H1 (cell line): Measurements from ENCODE around the gene SVIL. TPM values are rescaled to one million over a fixed set of nuclear protein-coding genes. Genes with fewer than 3 reads are reported as not detected.

ENCODE experiments used
- EP300 ChIP-seq, 2 experiments: IDR thresholded peaks; 1 replicate in 1 of 2; 2 replicates in 1 of 2; pipeline ENCODE4 v1.6.1; 2011 to 2012; ENCODE audit warnings: low read depth in 2 of 2, low read length in 2 of 2, mild to moderate bottlenecking in 2 of 2, borderline replicate concordance in 1 of 2, inconsistent platforms in 1 of 2, moderate library complexity in 1 of 2
- EZH2 ChIP-seq: fragments of 200-600 bp; sonication (generic); IDR thresholded peaks from 2 replicates; pipeline ENCODE4 v1.7.1; 2012; ENCODE audit warnings: low read depth, mild to moderate bottlenecking, moderate library complexity, low read length, inconsistent platforms; ENCODE audit not compliant: severe bottlenecking
- polyA plus RNA-seq, 7 experiments: library from polyadenylated mRNA; depleted of rRNA in 3 of 7; stranded (reverse) in 5 of 7; unstranded in 2 of 7; fragments of >200 nt in 5 of 7; fragments of 200-250 nt in 2 of 7; gene quantifications; 1 replicate in 5 of 7; 2 replicates in 1 of 7; 4 replicates in 1 of 7; pipeline versions ENCODE4 v1.2.1 to v1.2.3, GENCODE V29; 2011 to 2013; ENCODE audit warnings: missing spikeins in 2 of 7, mixed read lengths in 2 of 7
- total RNA-seq: library from RNA; stranded (reverse); fragmentation: NEBNext Ultra II Directional; extraction: Animal tissue kit (Norgen Biotek cat#: 25700); gene quantifications from 2 replicates; pipeline ENCODE4 v1.2.1, GENCODE V29; 2021

SVIL gene
- total and polyA plus RNA-seq, 2 of the 8 experiments (the other 6 are each of a cell fraction or from before 2014, with no cell fraction given) = 4.7 to 15.4 TPM

GRCh38 chr10:29612657-29613056 lies 22.1 kb downstream of the SVIL start (continued):
- TF ChIP-seq EZH2 (no peak), EP300 (IDR thresholded peaks at IDR 0.05; ENCODE audit: borderline replicate concordance in 1 of 2, low read depth in 2 of 2, low read length in 2 of 2) (no peak)
